ENCODE results near the gene WDR93.

DNA sequence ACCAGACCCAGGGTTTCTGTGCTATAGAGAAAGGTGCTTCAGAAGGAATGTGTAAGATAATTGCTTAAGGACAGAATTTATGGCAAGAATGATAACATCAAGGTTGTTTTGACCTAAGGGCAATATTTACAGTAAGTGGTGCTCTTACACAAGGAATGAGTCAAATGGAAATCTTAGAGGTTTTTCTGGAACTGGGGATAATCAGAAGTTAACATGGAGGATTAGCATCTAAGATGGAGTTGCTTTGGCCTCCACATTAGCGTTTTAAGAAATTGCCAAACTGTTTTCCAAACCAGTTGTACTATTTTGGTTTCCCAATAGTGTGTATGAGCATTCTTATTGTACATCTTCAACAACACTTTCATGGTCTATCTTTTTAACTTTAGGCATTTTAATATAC lies 3.1 kb downstream of the WDR93 start:
- TF ChIP-seq EZH2phosphoT487 (IDR thresholded peaks at IDR 0.05; ENCODE audit: borderline replicate concordance, low read length): no peak
- TF ChIP-seq, protein P1, sequence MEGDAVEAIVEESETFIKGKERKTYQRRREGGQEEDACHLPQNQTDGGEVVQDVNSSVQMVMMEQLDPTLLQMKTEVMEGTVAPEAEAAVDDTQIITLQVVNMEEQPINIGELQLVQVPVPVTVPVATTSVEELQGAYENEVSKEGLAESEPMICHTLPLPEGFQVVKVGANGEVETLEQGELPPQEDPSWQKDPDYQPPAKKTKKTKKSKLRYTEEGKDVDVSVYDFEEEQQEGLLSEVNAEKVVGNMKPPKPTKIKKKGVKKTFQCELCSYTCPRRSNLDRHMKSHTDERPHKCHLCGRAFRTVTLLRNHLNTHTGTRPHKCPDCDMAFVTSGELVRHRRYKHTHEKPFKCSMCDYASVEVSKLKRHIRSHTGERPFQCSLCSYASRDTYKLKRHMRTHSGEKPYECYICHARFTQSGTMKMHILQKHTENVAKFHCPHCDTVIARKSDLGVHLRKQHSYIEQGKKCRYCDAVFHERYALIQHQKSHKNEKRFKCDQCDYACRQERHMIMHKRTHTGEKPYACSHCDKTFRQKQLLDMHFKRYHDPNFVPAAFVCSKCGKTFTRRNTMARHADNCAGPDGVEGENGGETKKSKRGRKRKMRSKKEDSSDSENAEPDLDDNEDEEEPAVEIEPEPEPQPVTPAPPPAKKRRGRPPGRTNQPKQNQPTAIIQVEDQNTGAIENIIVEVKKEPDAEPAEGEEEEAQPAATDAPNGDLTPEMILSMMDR (IDR thresholded peaks at IDR 0.05; ENCODE audit: low read depth, low read length, poor library complexity, severe bottlenecking): no peak
